ENCODE results near the gene DMC1. TPM values are rescaled to one million over a fixed set of nuclear protein-coding genes. Genes with fewer than 3 reads are reported as not detected.
A peak's percentile ranks its signal among the peaks of the same experiment; 100 is the strongest.
"Not testable (repeated sequence)": the region's sequence is repeated elsewhere in the genome, so short reads cannot be mapped to it uniquely, and the experiment has no call there.

DMC1 gene
- total RNA-seq, 1 donor from 2014 or later = 1.5 TPM

GRCh38 chr22:38602166-38602565 is 32.2 kb upstream of the DMC1 start:
- Histone ChIP-seq H3K27me3 (ENCODE audit: control insufficient read depth, insufficient read depth, low read length) (no peaks in the 10 kb centered on the region), H3K4me3 (ENCODE audit: low read depth, low read length) (no peak overlapping the region), H3K36me3 (ENCODE audit: control insufficient read depth, insufficient read depth, low read length) (peaks cover 1% of the 10 kb centered on the region)
- no peak for DNase-seq (ENCODE audit: low read depth)
- TF ChIP-seq CTCF (IDR thresholded peaks at IDR 0.05; ENCODE audit: insufficient read depth, low read length, poor library complexity, severe bottlenecking) = no peak

- TF ChIP-seq CTCF (IDR thresholded peaks at IDR 0.05; ENCODE audit: insufficient read depth, low read length, poor library complexity, severe bottlenecking) = no peak
- no peak overlapping the region for H3K4me3 ChIP-seq (ENCODE audit: low read depth, low read length)
- DNase-seq (ENCODE audit: low read depth) = no peak
- H3K36me3 ChIP-seq (ENCODE audit: control insufficient read depth, insufficient read depth, low read length) = peaks cover 1% of the 10 kb centered on the region
- H3K27me3 ChIP-seq (ENCODE audit: control insufficient read depth, insufficient read depth, low read length) = no peaks in the 10 kb centered on the region
These were observed 31.3 kb upstream of the DMC1 start for GRCh38 chr22:38601221-38601764.

GRCh38 chr22:38599466-38599865 is 29.5 kb upstream of the DMC1 start:
- no peak for DNase-seq (ENCODE audit: low read depth)
- H3K27me3 ChIP-seq (ENCODE audit: control insufficient read depth, insufficient read depth, low read length) = no peaks in the 10 kb centered on the region
- peaks cover 1% of the 10 kb centered on the region for H3K36me3 ChIP-seq (ENCODE audit: control insufficient read depth, insufficient read depth, low read length)
- TF ChIP-seq CTCF (IDR thresholded peaks at IDR 0.05; ENCODE audit: insufficient read depth, low read length, poor library complexity, severe bottlenecking) = no peak
- H3K4me3 ChIP-seq (ENCODE audit: low read depth, low read length) = no peak overlapping the region

- not testable (repeated sequence) for H3K27me3 ChIP-seq (ENCODE audit: control insufficient read depth, insufficient read depth, low read length); DNase-seq (ENCODE audit: low read depth); H3K36me3 ChIP-seq (ENCODE audit: control insufficient read depth, insufficient read depth, low read length); H3K4me3 ChIP-seq (ENCODE audit: low read depth, low read length)
These were observed 12.9 kb upstream of the DMC1 start for GRCh38 chr22:38582923-38583322.

- no peak for TF ChIP-seq CTCF (IDR thresholded peaks at IDR 0.05; ENCODE audit: insufficient read depth, low read length, poor library complexity, severe bottlenecking)
- DNase-seq (ENCODE audit: low read depth) = no peak
- Histone ChIP-seq H3K36me3 (ENCODE audit: control insufficient read depth, insufficient read depth, low read length) (no peaks in the 10 kb centered on the region), H3K4me3 (ENCODE audit: low read depth, low read length) (no peak overlapping the region), H3K27me3 (ENCODE audit: control insufficient read depth, insufficient read depth, low read length) (no peaks in the 10 kb centered on the region)
These were observed 8.5 kb upstream of the DMC1 start for GRCh38 chr22:38578505-38578904.

GRCh38 chr22:38572065-38572464 is 2.1 kb upstream of the DMC1 start:
- Histone ChIP-seq H3K27me3 (ENCODE audit: control insufficient read depth, insufficient read depth, low read length) (no peaks in the 10 kb centered on the region), H3K36me3 (ENCODE audit: control insufficient read depth, insufficient read depth, low read length) (no peaks in the 10 kb centered on the region), H3K4me3 (ENCODE audit: low read depth, low read length) (no peak overlapping the region)
- DNase-seq (ENCODE audit: low read depth) = no peak
- peak; percentile 40 for TF ChIP-seq CTCF (IDR thresholded peaks at IDR 0.05; ENCODE audit: insufficient read depth, low read length, poor library complexity, severe bottlenecking)
